Karpas-422 (cell line): Measurements from ENCODE around the gene EPHX1. TPM values are rescaled to one million over a fixed set of nuclear protein-coding genes. Genes with fewer than 3 reads are reported as not detected.
"Not testable (repeated sequence)": the region's sequence is repeated elsewhere in the genome, so short reads cannot be mapped to it uniquely, and the experiment has no call there.

Experiments
- DNase-seq: peaks from one replicate; pipeline ENCODE4 v3.0.0-alpha.2; 2015
- H2AFZ ChIP-seq: fragments of 200-600 bp; sonication (generic); 2 replicates; pipeline ENCODE4 v1.6.1; 2014; ENCODE audit warnings: antibody characterized with exemption, low read length, mixed read lengths
- H3K27ac ChIP-seq: fragments of 200-600 bp; sonication (generic); 2 replicates; pipeline ENCODE4 v1.5.1; 2014; ENCODE audit warnings: mild to moderate bottlenecking, low read length, moderate library complexity
- H3K27me3 ChIP-seq: fragments of 200-600 bp; sonication (generic); 2 replicates; pipeline ENCODE4 v1.6.1; 2014; ENCODE audit warnings: low read length, mixed read lengths
- H3K36me3 ChIP-seq: fragments of 200-600 bp; sonication (generic); 2 replicates; pipeline ENCODE4 v1.6.1; 2014; ENCODE audit warnings: low read length, mixed read lengths; ENCODE audit not compliant: insufficient read depth
- H3K4me1 ChIP-seq: fragments of 200-600 bp; sonication (generic); 2 replicates; pipeline ENCODE4 v1.6.1; 2014; ENCODE audit warnings: mild to moderate bottlenecking, low read length, mixed read lengths
- H3K4me2 ChIP-seq: fragments of 200-600 bp; sonication (generic); 2 replicates; pipeline ENCODE4 v1.6.1; 2014; ENCODE audit warnings: low read length, low read depth, mild to moderate bottlenecking; ENCODE audit not compliant: poor library complexity, severe bottlenecking
- H3K4me3 ChIP-seq: fragments of 200-600 bp; sonication (generic); 2 replicates; pipeline ENCODE4 v1.5.1; 2014; ENCODE audit warnings: mild to moderate bottlenecking, antibody characterized with exemption, low read length, mixed read lengths
- H3K79me2 ChIP-seq: fragments of 200-600 bp; sonication (generic); 2 replicates; pipeline ENCODE4 v1.6.1; 2014; ENCODE audit warnings: mild to moderate bottlenecking, low read length, mixed read lengths
- H3K9ac ChIP-seq: fragments of 200-600 bp; sonication (generic); 2 replicates; pipeline ENCODE4 v1.6.0; 2014; ENCODE audit warnings: low read length
- H3K9me2 ChIP-seq: fragments of 200-600 bp; sonication (generic), shearing (Covaris generic); replicated peaks from 2 replicates; pipeline ENCODE4 v1.6.0; 2014; ENCODE audit warnings: mild to moderate bottlenecking, low read length, moderate library complexity; ENCODE audit not compliant: insufficient read depth
- H3K9me3 ChIP-seq: fragments of 300-700, 200-600 bp; sonication (generic); 2 replicates; pipeline ENCODE4 v1.6.1; 2014; ENCODE audit warnings: low read length, mixed read lengths
- H4K20me1 ChIP-seq: fragments of 200-600 bp; sonication (generic); 2 replicates; pipeline ENCODE4 v1.6.1; 2014; ENCODE audit warnings: mild to moderate bottlenecking, antibody characterized with exemption, low read length, low read depth; ENCODE audit not compliant: insufficient read depth
- total RNA-seq: library from RNA; depleted of rRNA; stranded (reverse); fragments of >200 nt; shearing (Covaris generic); gene quantifications from 2 replicates; pipeline ENCODE4 v1.2.3, GENCODE V29; 2014; ENCODE audit warnings: low replicate concordance

Gene EPHX1
- total RNA-seq, 1 experiment from 2014 or later: 0.63 TPM

- not testable (repeated sequence) for H3K4me3 ChIP-seq, H4K20me1 ChIP-seq, H3K4me1 ChIP-seq, H3K9me2 ChIP-seq, DNase-seq, H3K9ac ChIP-seq, H3K79me2 ChIP-seq, H3K9me3 ChIP-seq, H2AFZ ChIP-seq, H3K4me2 ChIP-seq, H3K27me3 ChIP-seq, H3K36me3 ChIP-seq, H3K27ac ChIP-seq
These were observed 26.4 kb downstream of the EPHX1 start for GRCh38 chr1:225836296-225836695.

- Histone ChIP-seq H3K36me3 (no peaks in the 10 kb centered on the region), H3K9me2 (no peaks in the 10 kb centered on the region), H3K27ac (no peak overlapping the region), H3K4me2 (no peak overlapping the region), H4K20me1 (no peaks in the 10 kb centered on the region), H3K79me2 (no peaks in the 10 kb centered on the region), H3K4me1 (no peaks in the 10 kb centered on the region), H3K9ac (no peak overlapping the region), H3K27me3 (no peaks in the 10 kb centered on the region), H3K9me3 (no peaks in the 10 kb centered on the region), H3K4me3 (no peak overlapping the region), H2AFZ (no peak overlapping the region)
- DNase-seq: no peak
These were observed 28.9 kb downstream of the EPHX1 start for GRCh38 chr1:225838793-225839192.

- Histone ChIP-seq H3K4me2 (no peak overlapping the region), H2AFZ (no peak overlapping the region), H3K9ac (no peak overlapping the region), H3K9me2 (no peaks in the 10 kb centered on the region), H3K79me2 (no peaks in the 10 kb centered on the region), H4K20me1 (no peaks in the 10 kb centered on the region), H3K27me3 (no peaks in the 10 kb centered on the region), H3K27ac (no peak overlapping the region), H3K36me3 (no peaks in the 10 kb centered on the region), H3K4me1 (no peaks in the 10 kb centered on the region), H3K9me3 (no peaks in the 10 kb centered on the region), H3K4me3 (no peak overlapping the region)
- no peak for DNase-seq
These were observed 30.3 kb downstream of the EPHX1 start for GRCh38 chr1:225840223-225840610.

- Histone ChIP-seq H3K27ac (no peak overlapping the region), H2AFZ (no peak overlapping the region), H3K4me1 (no peaks in the 10 kb centered on the region), H3K4me3 (no peak overlapping the region), H3K27me3 (no peaks in the 10 kb centered on the region), H3K4me2 (no peak overlapping the region), H4K20me1 (no peaks in the 10 kb centered on the region), H3K9ac (no peak overlapping the region), H3K79me2 (no peaks in the 10 kb centered on the region), H3K9me3 (no peaks in the 10 kb centered on the region), H3K36me3 (no peaks in the 10 kb centered on the region), H3K9me2 (no peaks in the 10 kb centered on the region)
- no peak for DNase-seq
These were observed 30.8 kb downstream of the EPHX1 start for GRCh38 chr1:225840713-225841112.

GRCh38 chr1:225842074-225842473, 32.1 kb downstream of the EPHX1 start:
- Histone ChIP-seq H3K9me3 (no peaks in the 10 kb centered on the region), H3K4me2 (no peak overlapping the region), H3K36me3 (no peaks in the 10 kb centered on the region), H3K9ac (no peak overlapping the region), H3K9me2 (no peaks in the 10 kb centered on the region), H2AFZ (no peak overlapping the region), H3K79me2 (no peaks in the 10 kb centered on the region), H3K4me1 (no peaks in the 10 kb centered on the region), H4K20me1 (no peaks in the 10 kb centered on the region), H3K27ac (no peak overlapping the region), H3K4me3 (no peak overlapping the region), H3K27me3 (no peaks in the 10 kb centered on the region)
- no peak for DNase-seq

- Histone ChIP-seq H4K20me1 (no peaks in the 10 kb centered on the region), H3K36me3 (no peaks in the 10 kb centered on the region), H3K27me3 (no peaks in the 10 kb centered on the region), H3K9me2 (no peaks in the 10 kb centered on the region), H3K9ac (no peak overlapping the region), H3K4me3 (no peak overlapping the region), H3K9me3 (no peaks in the 10 kb centered on the region), H3K4me2 (no peak overlapping the region), H2AFZ (no peak overlapping the region), H3K27ac (no peak overlapping the region), H3K79me2 (no peaks in the 10 kb centered on the region), H3K4me1 (peaks cover 7% of the 10 kb centered on the region)
- DNase-seq: no peak
These were observed 33.0 kb downstream of the EPHX1 start for GRCh38 chr1:225842788-225843425.

GRCh38 chr1:225843426-225843795, 33.5 kb downstream of the EPHX1 start:
- Histone ChIP-seq H3K4me1 (peaks cover 12% of the 10 kb centered on the region), H2AFZ (no peak overlapping the region), H3K79me2 (no peaks in the 10 kb centered on the region), H3K27me3 (no peaks in the 10 kb centered on the region), H3K27ac (no peak overlapping the region), H3K4me3 (no peak overlapping the region), H3K9me2 (no peaks in the 10 kb centered on the region), H3K9ac (no peak overlapping the region), H3K4me2 (no peak overlapping the region), H3K9me3 (no peaks in the 10 kb centered on the region), H3K36me3 (no peaks in the 10 kb centered on the region), H4K20me1 (no peaks in the 10 kb centered on the region)
- no peak for DNase-seq

- Histone ChIP-seq H3K4me1 (peaks cover 17% of the 10 kb centered on the region), H3K4me2 (no peak overlapping the region)
These were observed 34.5 kb downstream of the EPHX1 start for GRCh38 chr1:225844236-225845061.

More at GRCh38 chr1:225844236-225845061, 34.5 kb downstream of the EPHX1 start:
- Histone ChIP-seq H4K20me1 (no peaks in the 10 kb centered on the region), H3K9me2 (no peaks in the 10 kb centered on the region), H3K36me3 (no peaks in the 10 kb centered on the region), H3K4me3 (no peak overlapping the region), H2AFZ (no peak overlapping the region), H3K9me3 (no peaks in the 10 kb centered on the region), H3K27ac (no peak overlapping the region), H3K9ac (no peak overlapping the region), H3K79me2 (no peaks in the 10 kb centered on the region), H3K27me3 (no peaks in the 10 kb centered on the region)
- DNase-seq: no peak
